ENCODE measurements around the gene CORO1C.

CORO1C gene

DNA sequence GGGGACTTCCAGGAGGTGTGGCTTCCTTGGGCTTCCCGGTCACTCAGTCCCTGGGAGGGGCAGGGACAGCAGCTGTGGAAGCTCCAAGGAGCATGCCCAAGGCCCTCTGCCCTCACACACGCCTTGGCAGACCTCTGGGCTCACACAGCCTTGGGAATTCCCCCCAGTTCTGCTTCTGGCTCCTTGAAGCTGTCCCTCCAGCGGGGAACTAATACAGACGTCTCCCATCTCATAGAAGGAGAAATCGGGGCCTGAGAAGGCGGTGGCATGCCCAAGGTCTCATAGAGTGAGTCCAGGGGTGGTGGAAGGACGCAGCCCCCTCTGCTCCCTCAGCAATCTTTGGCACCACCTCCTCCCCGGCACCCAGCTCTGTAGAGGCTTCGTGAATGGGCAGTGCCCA, 117.8 kb downstream of the CORO1C start:
- no peak for DNase-seq

DNA sequence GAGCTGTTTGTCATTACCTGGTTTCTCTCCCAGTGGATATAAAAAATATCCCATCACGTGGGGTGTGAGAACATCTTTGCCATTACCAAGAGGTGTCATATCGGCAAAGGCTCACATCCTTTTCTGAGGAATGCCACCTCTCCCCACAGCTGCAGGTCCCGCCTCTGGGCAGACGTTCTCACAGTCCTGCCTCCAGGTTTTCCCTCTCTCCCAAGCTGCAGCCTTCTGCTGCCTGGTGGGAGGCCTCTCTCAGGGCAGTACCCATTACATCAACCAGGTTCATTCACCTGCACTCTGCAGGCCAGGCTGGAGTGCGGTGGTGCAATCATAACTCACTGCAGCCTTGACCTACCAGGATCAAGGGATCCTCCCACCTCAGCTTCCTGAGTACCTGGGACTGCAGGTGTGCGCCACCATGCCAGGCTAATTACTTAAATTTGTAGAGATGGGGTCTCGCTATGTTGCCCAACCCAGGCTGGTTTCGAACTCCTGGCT, 118.5 kb downstream of the CORO1C start:
- no peak for DNase-seq

DNA sequence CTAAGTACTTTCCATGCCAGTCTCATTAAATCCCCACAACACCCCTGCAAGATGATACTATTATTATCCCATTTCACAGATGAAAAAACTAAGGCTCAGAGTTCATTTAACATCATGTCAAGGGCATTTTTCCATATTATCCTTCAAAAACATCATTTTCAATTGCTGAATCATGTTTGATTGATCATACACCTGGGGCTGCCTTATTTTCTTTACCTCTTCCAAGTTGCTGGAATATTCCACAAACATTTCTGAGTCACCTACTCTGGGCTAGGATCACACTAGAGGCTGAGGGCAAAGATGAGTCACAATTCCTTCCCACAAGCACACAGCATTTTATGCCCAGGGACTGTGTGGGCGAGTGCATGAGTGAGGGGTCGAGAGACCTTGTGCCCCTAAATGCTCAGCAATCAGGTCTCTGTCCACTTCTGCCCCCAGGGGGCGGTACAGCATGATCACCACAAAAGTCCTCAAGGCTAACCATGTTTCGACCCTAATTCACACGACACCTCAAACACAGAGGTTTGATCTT, 119.4 kb downstream of the CORO1C start:
- DNase-seq = no peak

DNA sequence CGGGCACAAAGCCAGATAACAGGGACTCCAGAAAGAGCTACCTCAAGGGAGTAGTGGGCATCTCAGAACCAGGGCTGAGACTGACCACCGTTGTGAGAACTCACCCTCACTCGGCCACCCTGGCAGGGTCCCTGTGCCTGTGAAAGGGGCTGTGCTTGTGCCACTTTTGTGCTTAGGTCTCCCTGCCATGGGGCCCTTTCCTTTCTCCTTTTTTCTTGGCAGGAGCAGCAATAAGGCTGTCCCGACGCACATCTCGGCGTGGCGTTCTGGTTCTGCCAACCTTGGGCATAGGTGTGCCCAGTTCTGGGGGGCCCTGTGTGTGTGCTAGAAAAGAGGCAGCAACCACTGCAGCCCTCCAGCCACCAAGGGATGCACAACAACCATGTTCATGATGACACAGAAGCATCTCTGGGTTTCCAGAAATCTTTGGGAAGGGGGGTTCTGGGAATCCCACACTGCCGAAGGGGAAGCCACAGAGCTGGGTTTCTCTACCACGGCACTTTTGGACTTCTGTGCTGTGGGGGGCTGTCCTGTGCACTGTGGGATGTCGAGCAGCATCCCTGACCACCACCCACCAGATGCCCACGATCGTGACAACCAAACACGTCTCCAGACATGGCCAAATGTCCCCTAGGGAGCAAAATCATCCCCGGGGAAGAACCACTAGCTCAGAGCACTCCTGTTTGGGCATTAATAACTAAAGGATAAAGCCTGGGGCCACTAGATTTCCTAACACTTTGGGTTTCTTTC, 120.3 kb downstream of the CORO1C start:
- DNase-seq = no peak

DNA sequence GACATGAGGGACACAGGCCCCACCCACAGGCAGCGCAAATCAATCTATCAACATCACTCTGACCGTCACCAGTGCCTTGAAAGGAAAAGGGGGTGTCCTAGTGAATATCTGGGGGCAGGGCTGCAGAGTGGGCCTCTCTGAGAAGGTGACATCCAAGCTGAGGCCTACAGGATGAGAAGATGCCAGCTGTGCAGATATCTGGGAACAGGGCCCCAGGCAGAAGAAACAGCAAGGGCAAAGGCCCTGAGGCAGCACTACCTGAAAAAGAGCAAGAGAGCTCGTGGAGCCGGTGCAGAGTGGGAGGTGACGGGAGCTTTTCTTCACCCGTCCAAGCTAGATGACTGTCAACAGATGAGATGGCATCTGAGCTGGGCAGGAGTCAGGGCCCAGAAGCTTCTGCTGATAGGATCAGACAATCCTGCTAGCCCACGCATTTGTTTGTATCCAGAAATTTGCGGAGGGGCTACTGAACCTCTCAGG, 120.9 kb downstream of the CORO1C start:
- no peak for DNase-seq

DNA sequence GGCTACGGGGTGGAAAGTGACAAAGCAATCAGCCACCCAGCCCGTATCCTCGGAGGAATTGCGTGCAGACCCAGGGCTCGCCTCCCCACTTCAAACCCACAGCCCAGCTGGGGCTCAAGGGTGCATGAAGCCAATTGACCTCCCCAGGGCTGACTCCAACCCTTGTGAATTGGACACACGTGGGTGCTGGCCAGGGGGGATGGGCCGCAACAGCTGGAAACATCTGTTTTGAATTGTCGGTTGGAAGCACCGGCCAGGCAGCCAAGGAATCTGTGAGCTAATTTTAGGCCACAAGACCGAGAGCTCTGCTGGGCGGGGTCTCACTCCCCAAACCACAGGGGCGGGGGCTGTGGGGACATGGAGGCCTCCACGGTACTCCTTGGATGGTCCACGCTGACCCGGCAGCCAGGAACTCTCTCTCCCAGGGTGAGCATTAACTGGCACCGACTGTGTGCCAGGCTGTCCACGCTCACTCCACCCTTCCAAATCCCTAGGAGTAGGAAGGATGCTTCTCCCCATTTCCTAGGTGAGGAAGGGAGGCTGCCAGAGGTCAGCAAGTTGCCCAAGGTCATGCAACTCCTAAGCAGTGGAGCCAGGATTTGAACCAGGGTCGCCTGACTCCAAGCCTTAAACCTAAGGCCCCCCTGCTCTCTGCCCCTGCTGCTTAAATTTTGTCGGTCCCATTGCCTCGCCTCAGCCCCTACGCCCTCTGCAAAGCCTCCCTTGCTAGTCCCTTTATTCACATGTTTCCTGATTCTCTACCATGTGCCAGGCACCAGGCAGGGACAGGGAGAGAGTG, 121.6 kb downstream of the CORO1C start:
- DNase-seq = no peak

DNA sequence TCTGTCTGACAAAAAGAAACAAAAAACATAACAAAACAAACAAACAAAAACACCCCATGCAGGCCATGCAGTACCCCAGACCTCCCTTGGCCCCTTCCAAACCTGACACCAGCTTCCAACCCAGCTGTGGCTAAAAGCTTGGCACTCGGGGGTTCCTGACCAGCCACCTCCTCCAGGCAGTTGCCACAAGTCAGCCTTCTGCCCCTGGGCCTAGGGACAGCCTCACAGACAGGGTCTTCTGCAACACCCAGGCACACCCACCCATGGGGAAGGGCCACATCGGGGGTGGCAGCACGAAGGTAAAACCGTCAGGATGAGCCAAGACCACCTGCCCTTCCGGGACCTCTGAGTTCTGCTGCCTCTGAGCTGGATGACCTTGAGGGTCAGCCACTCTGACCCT, 122.7 kb downstream of the CORO1C start:
- DNase-seq = no peak

DNA sequence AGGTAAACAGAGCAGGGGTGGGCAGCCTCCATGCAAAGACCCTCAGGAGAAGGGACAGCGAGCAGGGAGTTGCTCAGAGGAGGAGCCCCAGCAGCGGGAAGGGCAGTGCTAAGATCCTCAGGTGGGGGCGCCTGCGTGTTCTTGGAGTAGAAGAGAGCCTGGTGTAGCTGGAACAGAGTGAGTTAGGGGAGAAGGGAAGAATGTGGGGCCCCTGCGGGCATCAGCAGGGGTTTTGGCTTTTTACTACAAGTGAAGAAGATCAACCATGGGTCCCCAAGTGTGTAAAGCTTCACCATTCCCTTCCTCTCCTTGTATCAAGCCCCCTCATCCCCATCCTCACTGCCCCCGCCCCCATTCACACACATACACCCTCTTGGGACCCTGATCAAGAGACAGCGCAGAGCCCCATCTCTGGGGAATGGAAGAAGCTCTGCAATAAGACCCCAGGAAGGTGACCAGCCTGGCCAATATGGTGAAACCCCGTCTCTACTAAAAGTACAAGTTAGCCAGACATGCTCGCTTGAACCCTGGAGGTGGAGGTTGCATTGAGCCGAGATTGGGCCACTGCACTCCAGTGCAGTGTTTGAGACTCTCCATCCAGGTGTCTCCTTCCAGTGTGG, 123.2 kb downstream of the CORO1C start:
- no peak for DNase-seq

DNA sequence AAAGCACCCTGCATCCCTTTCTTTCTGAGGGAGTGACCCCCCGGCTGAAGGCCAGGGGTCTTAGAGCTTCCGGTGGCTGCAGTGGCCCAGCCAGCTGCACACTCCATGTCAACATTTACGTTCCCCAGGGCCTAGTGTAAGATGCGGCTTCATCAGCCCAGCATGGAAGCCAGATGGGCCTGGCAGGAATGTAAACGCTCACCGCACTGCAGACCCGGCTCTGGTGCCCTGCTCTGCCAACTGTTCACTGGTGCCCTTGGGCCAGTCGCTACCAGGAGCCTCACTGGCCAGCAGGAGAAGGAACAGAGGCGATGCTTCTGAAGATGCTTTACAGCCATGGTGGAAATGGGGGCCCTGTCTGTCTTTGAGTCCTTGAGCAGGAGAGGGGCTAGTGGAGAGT, 124.8 kb downstream of the CORO1C start:
- DNase-seq = no peak

DNA sequence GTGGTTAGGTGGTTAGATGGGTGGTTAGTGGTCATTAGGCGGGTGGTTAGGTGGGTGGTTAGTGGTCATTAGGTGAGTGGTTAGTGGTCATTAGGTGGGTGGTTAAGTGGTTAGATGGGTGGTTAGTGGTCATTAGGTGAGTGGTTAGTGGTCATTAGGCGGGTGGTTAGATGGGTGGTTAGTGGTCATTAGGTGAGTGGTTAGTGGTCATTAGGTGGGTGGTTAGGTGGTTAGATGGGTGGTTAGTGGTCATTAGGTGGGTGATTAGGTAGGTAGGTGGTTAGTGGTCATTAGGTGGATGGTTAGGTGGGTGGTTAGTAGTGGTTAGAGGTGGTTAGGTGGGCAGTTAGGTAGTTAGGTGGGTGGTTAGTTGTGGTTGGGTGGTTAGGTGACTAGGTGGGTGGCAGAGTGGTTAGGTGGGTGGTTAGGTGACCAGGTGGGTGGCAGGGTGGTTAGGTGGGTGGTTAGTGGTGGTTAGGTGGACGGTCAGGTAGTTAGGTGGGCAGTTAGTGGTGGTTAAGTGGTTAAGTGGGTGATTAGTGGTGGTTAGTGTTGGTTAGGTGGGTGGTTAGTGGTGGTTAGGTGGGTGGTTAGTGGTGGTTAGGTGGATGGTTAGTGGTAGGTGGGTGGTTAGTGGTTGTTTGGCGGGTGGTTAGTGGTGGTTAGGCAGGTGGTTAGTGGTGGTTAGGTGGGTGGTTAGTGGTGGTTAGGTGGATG, 125.5 kb downstream of the CORO1C start:
- DNase-seq = no peak

DNA sequence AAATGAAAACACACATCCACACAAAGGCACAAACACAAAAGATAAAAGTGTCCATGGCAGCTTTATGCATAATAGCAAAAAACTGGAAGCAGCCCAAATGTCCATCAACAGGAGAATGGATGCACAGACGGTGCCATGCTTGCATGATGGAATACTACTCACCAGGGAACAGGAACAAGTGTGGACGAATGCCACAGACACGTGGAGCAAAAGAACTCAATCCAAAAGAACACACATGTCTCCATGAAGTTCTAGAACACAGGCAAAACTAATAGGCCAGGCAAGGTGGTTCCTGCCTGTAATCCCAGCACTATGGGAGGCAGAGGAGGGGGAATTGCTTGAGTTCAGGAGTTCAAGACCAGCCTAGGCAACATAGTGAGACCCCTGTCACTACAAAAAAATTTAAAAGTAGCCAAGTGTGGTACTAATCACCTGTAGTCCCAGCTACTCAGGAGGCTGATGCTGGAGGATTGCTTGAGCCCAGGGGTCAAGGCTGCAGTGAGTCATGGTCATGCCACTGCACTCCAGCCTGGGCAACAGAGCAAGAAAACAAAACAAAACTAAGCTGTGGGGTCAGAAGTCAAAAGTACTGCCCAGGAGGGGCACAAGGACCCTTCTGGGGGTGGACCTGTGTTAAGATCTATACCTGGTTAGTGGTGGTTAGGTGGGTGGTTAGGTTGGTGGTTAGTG, 126.2 kb downstream of the CORO1C start:
- no peak for DNase-seq

DNA sequence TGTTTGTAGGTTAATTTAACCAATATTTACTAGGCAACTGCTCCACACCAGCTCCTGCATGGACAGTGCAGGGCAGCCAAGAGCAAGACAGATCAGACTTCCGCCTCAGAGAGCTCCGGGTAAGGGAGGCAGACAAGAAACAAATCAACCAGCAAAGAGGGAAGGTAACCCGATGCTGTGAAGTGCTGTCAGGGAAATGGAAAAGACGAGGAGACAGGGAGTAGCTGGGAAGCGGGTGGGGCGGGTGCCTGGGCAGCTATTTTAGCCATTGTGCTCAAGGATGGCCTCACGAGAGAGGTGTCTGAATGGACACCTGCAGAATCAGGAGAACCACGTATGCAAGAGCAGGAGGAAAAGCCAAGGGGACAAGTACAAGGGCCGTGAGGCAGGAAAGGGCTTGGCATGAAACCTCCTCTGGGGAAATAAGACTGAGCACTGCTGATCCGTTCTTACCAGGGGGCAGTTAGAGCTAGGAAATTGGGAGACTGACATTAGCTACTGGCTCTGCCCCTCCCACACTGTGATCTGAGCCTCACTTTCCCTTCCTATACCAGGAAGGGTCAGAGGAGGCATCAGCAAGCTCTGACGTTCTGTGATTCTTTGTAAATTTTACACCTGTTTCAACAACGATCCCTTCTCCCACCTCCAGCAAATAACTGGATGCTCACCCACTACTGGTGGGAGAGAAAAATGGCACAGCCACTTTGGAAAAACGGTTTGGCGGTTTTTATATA, 126.9 kb downstream of the CORO1C start:
- DNase-seq = no peak

DNA sequence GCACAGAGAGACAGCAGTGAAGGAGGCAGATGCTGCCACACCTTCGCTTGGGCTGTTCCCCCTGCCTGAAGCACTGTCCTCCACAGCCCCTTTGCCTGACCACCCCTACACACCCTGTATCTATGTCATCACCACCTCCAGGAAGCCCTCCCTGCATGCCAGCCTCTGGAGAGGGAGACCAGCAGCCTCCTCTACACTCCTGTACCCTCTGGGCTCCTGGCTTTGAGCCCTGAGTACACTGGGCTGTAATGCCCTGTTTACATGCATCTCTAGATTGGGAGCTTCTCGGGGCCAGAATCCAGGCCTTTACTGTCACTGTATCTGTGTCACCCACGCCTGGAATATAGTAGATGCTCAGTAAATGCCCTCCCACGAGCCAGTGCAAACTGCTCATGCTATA, 127.6 kb downstream of the CORO1C start:
- no peak for DNase-seq

DNA sequence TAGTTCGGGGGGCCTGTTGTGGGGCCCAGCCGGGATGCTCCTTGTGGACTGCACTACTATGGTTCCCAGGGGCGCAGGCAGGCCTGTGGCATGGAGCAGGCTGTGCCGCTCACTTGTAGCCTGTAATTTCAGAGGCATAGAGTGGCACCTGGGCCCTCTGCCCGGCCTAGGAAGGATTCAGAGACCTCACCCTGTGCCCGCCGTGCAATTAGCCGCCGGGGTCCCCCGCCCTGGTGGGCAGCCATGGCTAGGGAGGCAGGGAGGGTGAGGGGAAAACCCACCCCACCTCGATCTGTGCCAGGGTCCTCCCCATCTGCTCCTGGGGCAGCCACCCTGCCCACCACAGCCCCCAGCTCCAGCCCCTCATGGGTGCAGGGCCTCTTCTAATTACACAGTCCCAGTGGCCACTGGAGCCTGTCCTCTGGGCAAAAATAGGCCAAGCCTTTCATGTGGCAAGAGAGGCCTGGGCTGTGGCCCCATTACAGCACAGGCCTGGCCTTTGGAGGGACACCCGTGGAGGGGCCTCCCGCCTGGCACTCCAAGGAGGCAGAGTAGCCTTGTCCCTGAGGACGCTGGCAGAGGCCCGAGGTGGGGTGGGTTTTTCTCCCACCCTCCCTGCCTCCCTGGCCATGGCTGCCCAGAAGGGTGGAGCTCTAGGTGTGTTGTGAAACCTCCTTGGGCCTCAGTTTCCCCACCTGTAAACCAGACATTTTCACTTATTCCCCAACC, 128.2 kb downstream of the CORO1C start:
- DNase-seq = no peak

DNA sequence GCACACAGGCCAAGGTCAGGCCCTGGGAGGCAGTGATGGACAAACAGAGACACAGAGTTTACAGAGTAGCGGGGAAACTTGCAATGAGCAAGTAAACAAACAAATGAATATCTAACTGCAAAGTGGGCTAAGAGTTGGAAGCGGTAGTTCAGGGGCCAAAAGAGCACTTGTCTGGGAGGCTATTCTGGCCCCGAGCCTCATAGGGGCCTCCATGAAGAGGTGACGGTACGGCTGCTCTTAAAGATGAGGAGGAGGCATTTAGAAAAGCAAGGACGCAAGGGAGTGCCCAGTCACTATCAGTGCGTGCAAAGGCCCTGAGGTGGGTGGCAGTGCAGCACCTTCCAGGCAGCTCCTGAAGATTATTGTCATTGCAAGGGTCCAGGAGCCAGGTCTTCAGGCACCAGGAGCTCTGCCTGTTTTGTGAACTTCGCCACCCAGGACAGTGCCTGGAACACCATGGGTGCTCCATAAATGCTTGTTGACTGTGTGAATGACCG, 129.1 kb downstream of the CORO1C start:
- no peak for DNase-seq

DNA sequence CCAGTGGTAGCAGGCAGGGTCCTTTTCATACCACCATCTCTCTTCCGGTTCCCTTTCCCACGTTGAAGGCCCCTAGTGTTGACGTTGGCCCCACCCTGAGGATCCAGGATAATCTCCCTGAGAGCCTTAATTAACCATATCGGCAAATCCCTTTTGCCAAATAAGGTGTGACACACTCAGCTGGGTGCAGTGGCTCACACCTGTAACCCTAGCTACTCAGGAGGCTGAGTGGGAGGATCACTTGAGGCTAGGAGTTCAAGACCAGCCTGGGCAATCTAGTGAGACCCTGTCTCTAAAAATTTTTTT, 130.7 kb downstream of the CORO1C start:
- DNase-seq = no peak

DNA sequence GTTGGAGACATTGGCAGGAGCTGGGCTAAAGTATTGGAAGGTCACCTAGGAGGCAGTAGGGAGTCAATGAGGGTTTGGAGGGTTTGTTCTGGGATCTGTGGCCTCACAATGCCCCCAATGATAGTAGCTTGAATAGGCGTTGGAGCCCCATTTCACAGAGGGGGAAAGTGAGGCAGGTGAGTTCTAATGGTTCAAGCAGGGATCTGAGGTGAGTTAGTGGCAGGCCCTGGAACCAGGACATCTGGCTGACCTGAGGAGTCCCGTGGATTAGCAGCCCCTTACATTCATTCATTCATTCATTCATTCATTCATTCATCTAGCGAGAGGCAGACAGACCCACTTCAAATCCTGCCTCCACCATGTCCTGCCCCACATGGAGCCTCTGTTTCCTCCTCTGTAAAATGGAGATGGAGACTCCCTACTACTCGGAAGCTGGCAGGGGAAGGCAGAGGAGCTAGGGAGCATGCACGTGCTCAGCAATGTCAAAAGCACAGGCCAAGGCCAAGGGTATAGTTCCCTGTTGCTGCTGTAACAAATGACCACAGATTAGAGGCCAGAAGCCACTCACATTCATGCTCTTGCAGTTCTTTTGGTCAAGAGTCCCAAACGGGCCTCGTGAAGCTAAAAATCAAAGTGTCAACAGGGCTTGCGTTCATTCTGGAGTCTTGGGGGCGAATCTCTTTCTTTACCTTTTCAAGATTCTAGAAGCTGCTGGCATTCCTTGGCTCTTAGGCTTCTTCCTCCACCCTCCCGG, 131.2 kb downstream of the CORO1C start:
- DNase-seq = no peak

DNA sequence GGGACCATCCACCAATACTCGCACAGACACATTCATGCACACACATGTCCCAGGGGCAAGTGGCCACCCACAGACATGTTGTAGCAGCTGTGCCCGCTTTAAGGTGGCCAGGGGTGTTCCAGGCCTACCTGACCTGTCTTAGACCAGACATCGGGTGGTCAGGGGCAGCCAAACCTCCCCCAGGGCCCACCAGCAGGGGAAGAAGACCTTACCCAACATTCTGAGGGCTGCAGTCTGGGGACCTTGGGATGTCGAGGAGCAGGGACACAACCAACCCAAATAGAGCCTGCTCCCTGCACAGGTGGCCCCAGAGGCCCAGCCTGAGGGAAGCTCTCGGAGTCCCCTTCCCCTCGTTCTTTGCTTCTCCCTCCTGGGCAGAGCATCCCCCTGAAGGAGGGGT, 131.8 kb downstream of the CORO1C start:
- DNase-seq = no peak

DNA sequence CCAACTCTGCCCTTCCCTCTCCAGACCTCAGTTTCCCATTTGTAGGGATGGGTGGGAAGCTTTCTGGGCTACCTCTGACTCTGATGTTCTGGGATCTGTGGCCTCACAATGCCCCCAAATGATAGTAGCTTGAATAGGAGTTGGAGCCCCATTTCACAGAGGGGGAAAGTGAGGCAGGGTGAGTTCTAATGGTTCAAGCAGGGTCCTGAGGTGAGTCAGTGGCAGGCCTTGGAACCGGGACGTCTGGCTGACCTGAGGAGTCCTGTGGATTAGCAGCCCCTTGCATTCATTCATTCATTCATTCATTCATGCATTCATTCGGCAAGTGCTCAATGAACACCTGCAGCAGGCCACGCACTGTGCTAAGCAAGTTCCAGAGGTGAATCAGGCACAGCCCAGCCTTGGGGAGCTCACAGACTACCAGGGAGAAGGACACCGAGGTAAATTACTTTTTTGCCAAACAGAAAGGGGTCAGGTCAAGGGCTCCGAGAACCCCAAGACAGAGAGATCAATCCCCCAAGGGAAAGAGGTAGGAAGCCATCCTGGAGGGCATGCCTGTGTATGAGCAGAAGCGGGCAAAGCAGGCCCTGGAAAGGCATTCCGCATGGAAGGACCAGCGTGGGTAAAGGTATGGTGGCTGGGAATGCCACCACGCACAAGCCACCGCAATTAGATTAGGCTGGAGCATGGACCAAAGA, 132.6 kb downstream of the CORO1C start:
- no peak for DNase-seq

Measured in NCI-H1092 treated with DMSO at 0.1 percent for 48 hours (cell line).